ENCODE measurements around the gene CXCL3. TPM values are rescaled to one million over a fixed set of nuclear protein-coding genes. Genes with fewer than 3 reads are reported as not detected.

The CXCL3 gene
- polyA plus RNA-seq, 2 of the 4 experiments (the other 2 are of a cell fraction), result 5.1 to 17.9 TPM

- ChIA-PET POLR2A (no interaction called here), CTCF (interaction anchor here (1.7 kb wide), 1 partner anchor 51 kb away, joined by 4 read pairs; the partner anchor contains the start of gene CXCL3)
- no peaks in the 10 kb centered on the region for H3K4me1 ChIP-seq
- WGBS (ENCODE audit: missing lambda C conversion rate), result 73% methylated on average over 1 of the region's 2 CpGs
- DNase-seq (ENCODE audit: low read depth in 1 of 2, low spot score in 1 of 2) (no peak), FAIRE-seq (no peak), ATAC-seq (no peak)
- no peak for TF ChIP-seq ZC3H11A (IDR thresholded peaks at IDR 0.05)
- no peak for TF ChIP-seq RAD21 (conservative IDR thresholded peaks at IDR 0.05 in 1 of 2, IDR thresholded peaks at IDR 0.05 in 1 of 2)
- TF ChIP-seq BCL3 (IDR thresholded peaks at IDR 0.05), result no peak
- no peak for TF ChIP-seq REST (IDR thresholded peaks at IDR 0.05)
- no peak for TF ChIP-seq KDM5A (IDR thresholded peaks at IDR 0.05)
- TF ChIP-seq FOSL2 (IDR thresholded peaks at IDR 0.05), result no peak
- TF ChIP-seq FOSL2 (CRISPR knock-in tag; IDR thresholded peaks at IDR 0.05), result no peak
- no peak for TF ChIP-seq JUN (IDR thresholded peaks at IDR 0.05)
- TF ChIP-seq CTCF (IDR thresholded peaks at IDR 0.05), result no peak
- TF ChIP-seq POLR2AphosphoS2 (conservative IDR thresholded peaks at IDR 0.05; ENCODE audit: low read length), result no peak
- no peak for TF ChIP-seq MAX (IDR thresholded peaks at IDR 0.05)
- no peak for TF ChIP-seq CHD2 (IDR thresholded peaks at IDR 0.05; ENCODE audit: low read length, partially characterized antibody)
- no peak for TF ChIP-seq HMGXB4 (CRISPR knock-in tag; IDR thresholded peaks at IDR 0.05; ENCODE audit: borderline replicate concordance)
- TF ChIP-seq POLR2A (IDR thresholded peaks at IDR 0.05; ENCODE audit: low read length), result no peak
- TF ChIP-seq EP300 (IDR thresholded peaks at IDR 0.05), result no peak
- no peak for TF ChIP-seq EHF (CRISPR knock-in tag; IDR thresholded peaks at IDR 0.05)
- TF ChIP-seq MYC (IDR thresholded peaks at IDR 0.05; ENCODE audit: borderline replicate concordance, low read length), result no peak
- TF ChIP-seq HOXB5 (CRISPR knock-in tag; IDR thresholded peaks at IDR 0.05), result no peak
- no peak for TF ChIP-seq MAFK (IDR thresholded peaks at IDR 0.05; ENCODE audit: partially characterized antibody)
- no peak for TF ChIP-seq USF2 (IDR thresholded peaks at IDR 0.05)
- no peak for TF ChIP-seq TFCP2L1 (CRISPR knock-in tag; IDR thresholded peaks at IDR 0.05)
- H3K4me3 ChIP-seq, result no peak within 1 kb of the TSS
- H3K27ac ChIP-seq, result no peak within 1 kb of the TSS
- H3K9me3 ChIP-seq, result no peaks in the 10 kb centered on the region
- H3K4me2 ChIP-seq, result no peak within 1 kb of the TSS
Measured at GRCh38 chr4:73988061-73988460, 50.4 kb downstream of the CXCL3 start, which contains the start of gene PPBP. TSS of gene PPBP (minus strand) at chr4:73988190. CDS start at chr4:73988103, 87 bp downstream.

Small RNAs within 50 kb of the gene (small RNA-seq; reads per million reads assigned to genes)
- 0 reads per million in 6 experiments for gene RN7SL218P

Other genes with a start within 250 kb of the CXCL3 start
- 0.06 TPM in 1 of 2 replicates, not detected in the other for gene CXCL6, start 202.0 kb downstream of the CXCL3 start, polyA plus RNA-seq (2011; rRNA removed)
- 0.11 to 0.16 TPM in 2 of 3 replicates, not detected in the other for gene CXCL6, start 202.0 kb downstream of the CXCL3 start, polyA plus RNA-seq (2017; fragmentation: RNase III; extraction: RNeasy Plus Mini Kit Qiagen cat#74134 plus additional on column Dnase treatment)
- not detected in 2 replicates for gene PF4V1, start 185.4 kb downstream of the CXCL3 start, polyA plus RNA-seq (2011; rRNA removed)
- not detected in 3 replicates for gene PF4V1, start 185.4 kb downstream of the CXCL3 start, polyA plus RNA-seq (2017; fragmentation: RNase III; extraction: RNeasy Plus Mini Kit Qiagen cat#74134 plus additional on column Dnase treatment)
- 16.3 and 20.0 TPM in 2 replicates for gene CXCL1, start 169.3 kb downstream of the CXCL3 start, polyA plus RNA-seq (2011; rRNA removed)
- gene CXCL1, start 169.3 kb downstream of the CXCL3 start, polyA plus RNA-seq (2017; fragmentation: RNase III; extraction: RNeasy Plus Mini Kit Qiagen cat#74134 plus additional on column Dnase treatment), result 12.9 to 16.2 TPM (median 14.9 TPM) in 3 replicates
- gene PF4, start 56.7 kb downstream of the CXCL3 start, polyA plus RNA-seq (2011; rRNA removed), result 0.81 and 1.1 TPM in 2 replicates
- gene PF4, start 56.7 kb downstream of the CXCL3 start, polyA plus RNA-seq (2017; fragmentation: RNase III; extraction: RNeasy Plus Mini Kit Qiagen cat#74134 plus additional on column Dnase treatment), result 0.87 to 1.7 TPM (median 1.0 TPM) in 3 replicates
- 0.16 TPM in 1 of 2 replicates, not detected in the other for gene PPBP, start 50.5 kb downstream of the CXCL3 start, polyA plus RNA-seq (2011; rRNA removed)
- gene PPBP, start 50.5 kb downstream of the CXCL3 start, polyA plus RNA-seq (2017; fragmentation: RNase III; extraction: RNeasy Plus Mini Kit Qiagen cat#74134 plus additional on column Dnase treatment), result 0.35 TPM in 1 of 3 replicates, not detected in the others
- gene CXCL5, start 40.0 kb downstream of the CXCL3 start, polyA plus RNA-seq (2011; rRNA removed), result 116 and 195 TPM in 2 replicates
- 107 to 127 TPM (median 120 TPM) in 3 replicates for gene CXCL5, start 40.0 kb downstream of the CXCL3 start, polyA plus RNA-seq (2017; fragmentation: RNase III; extraction: RNeasy Plus Mini Kit Qiagen cat#74134 plus additional on column Dnase treatment)
- gene CXCL2, start 60.5 kb upstream of the CXCL3 start, polyA plus RNA-seq (2011; rRNA removed), result 59.5 and 122 TPM in 2 replicates
- gene CXCL2, start 60.5 kb upstream of the CXCL3 start, polyA plus RNA-seq (2017; fragmentation: RNase III; extraction: RNeasy Plus Mini Kit Qiagen cat#74134 plus additional on column Dnase treatment), result 9.3 to 10.6 TPM (median 9.4 TPM) in 3 replicates
- gene MTHFD2L, start 119.4 kb upstream of the CXCL3 start, polyA plus RNA-seq (2011; rRNA removed), result 13.9 and 19.3 TPM in 2 replicates
- 6.3 to 9.0 TPM (median 8.5 TPM) in 3 replicates for gene MTHFD2L, start 119.4 kb upstream of the CXCL3 start, polyA plus RNA-seq (2017; fragmentation: RNase III; extraction: RNeasy Plus Mini Kit Qiagen cat#74134 plus additional on column Dnase treatment)